Astrocyte (in vitro differentiated cells and primary cell): ENCODE measurements around the gene INCENP. TPM values are rescaled to one million over a fixed set of nuclear protein-coding genes. Genes with fewer than 3 reads are reported as not detected.

Source experiments
- DNase-seq: peaks from one replicate; pipeline ENCODE4 v3.0.0-alpha.2; 2010; ENCODE audit warnings: low read depth
- FAIRE-seq: peaks from 2 replicates; lab custom pipeline; 2011; peaks lifted over from hg19 to GRCh38; lab: Jason Lieb, UNC
- H2AFZ ChIP-seq: 2 replicates; pipeline ENCODE4 v1.6.0; 2012; ENCODE audit warnings: low read depth, low read length, inconsistent platforms
- H3K27ac ChIP-seq: 2 replicates; pipeline ENCODE4 v1.5.1; 2011; ENCODE audit warnings: low read depth, low read length, inconsistent platforms
- H3K27me3 ChIP-seq: 2 replicates; pipeline ENCODE4 v1.6.0; 2011; ENCODE audit warnings: low read length, inconsistent platforms; ENCODE audit not compliant: insufficient read depth
- H3K36me3 ChIP-seq: 2 replicates; pipeline ENCODE4 v1.5.1; 2011; ENCODE audit warnings: low read length, inconsistent platforms; ENCODE audit not compliant: insufficient read depth
- H3K4me1 ChIP-seq: 2 replicates; pipeline ENCODE4 v1.5.1; 2011; ENCODE audit warnings: low read length, inconsistent platforms; ENCODE audit not compliant: insufficient read depth
- H3K4me2 ChIP-seq: 2 replicates; pipeline ENCODE4 v1.6.0; 2012; ENCODE audit warnings: low read length, inconsistent platforms
- H3K4me3 ChIP-seq: 2 replicates; pipeline ENCODE4 v1.5.1; 2011; ENCODE audit warnings: low read depth, mild to moderate bottlenecking, low read length, inconsistent platforms; ENCODE audit not compliant: insufficient read depth
- H3K79me2 ChIP-seq: 2 replicates; pipeline ENCODE4 v1.6.0; 2012; ENCODE audit warnings: mild to moderate bottlenecking, low read length, inconsistent platforms; ENCODE audit not compliant: insufficient read depth
- H3K9ac ChIP-seq: 2 replicates; pipeline ENCODE4 v1.6.0; 2012; ENCODE audit warnings: mild to moderate bottlenecking, low read length, inconsistent platforms
- H3K9me3 ChIP-seq: 2 replicates; pipeline ENCODE4 v1.5.1; 2012; ENCODE audit warnings: low read depth, mild to moderate bottlenecking, low read length, inconsistent platforms; ENCODE audit not compliant: insufficient read depth
- H4K20me1 ChIP-seq: 2 replicates; pipeline ENCODE4 v1.6.0; 2012; ENCODE audit warnings: low read length, inconsistent platforms; ENCODE audit not compliant: insufficient read depth
- H3K27ac Mint-ChIP-seq: one replicate; pipeline ENCODE4 v1.8.0; 2021; ENCODE audit warnings: mild to moderate bottlenecking, mixed read lengths; ENCODE audit not compliant: unreplicated experiment
- H3K27me3 Mint-ChIP-seq: one replicate; pipeline ENCODE4 v1.8.0; 2021; ENCODE audit warnings: low read depth, mixed read lengths; ENCODE audit not compliant: unreplicated experiment
- H3K36me3 Mint-ChIP-seq: one replicate; pipeline ENCODE4 v1.8.0; 2021; ENCODE audit warnings: low read depth, mixed read lengths; ENCODE audit not compliant: unreplicated experiment
- H3K4me1 Mint-ChIP-seq: one replicate; pipeline ENCODE4 v1.8.0; 2021; ENCODE audit warnings: low read depth, mixed read lengths; ENCODE audit not compliant: unreplicated experiment
- H3K4me3 Mint-ChIP-seq: one replicate; pipeline ENCODE4 v1.8.0; 2021; ENCODE audit warnings: mild to moderate bottlenecking, moderate library complexity, mixed read lengths; ENCODE audit not compliant: unreplicated experiment
- H3K9me3 Mint-ChIP-seq: one replicate; pipeline ENCODE4 v1.8.0; 2021; ENCODE audit warnings: mild to moderate bottlenecking, mixed read lengths; ENCODE audit not compliant: unreplicated experiment
- CTCF ChIP-seq: IDR thresholded peaks from 2 replicates; pipeline ENCODE4 v1.5.1; 2011; ENCODE audit warnings: low read depth, mild to moderate bottlenecking, inconsistent platforms, low read length, moderate library complexity; ENCODE audit not compliant: insufficient read depth
- EZH2 ChIP-seq: IDR thresholded peaks from 2 replicates; pipeline ENCODE4 v1.6.1; 2012; ENCODE audit warnings: mild to moderate bottlenecking, low read length, inconsistent platforms; ENCODE audit not compliant: insufficient read depth
- total RNA-seq: library from RNA; stranded (reverse); gene quantifications from 2 replicates; pipeline ENCODE4 v1.2.1, GENCODE V29; 2021

Gene INCENP
- total RNA-seq, 1 donor from 2014 or later, result 17.7 TPM

DNA sequence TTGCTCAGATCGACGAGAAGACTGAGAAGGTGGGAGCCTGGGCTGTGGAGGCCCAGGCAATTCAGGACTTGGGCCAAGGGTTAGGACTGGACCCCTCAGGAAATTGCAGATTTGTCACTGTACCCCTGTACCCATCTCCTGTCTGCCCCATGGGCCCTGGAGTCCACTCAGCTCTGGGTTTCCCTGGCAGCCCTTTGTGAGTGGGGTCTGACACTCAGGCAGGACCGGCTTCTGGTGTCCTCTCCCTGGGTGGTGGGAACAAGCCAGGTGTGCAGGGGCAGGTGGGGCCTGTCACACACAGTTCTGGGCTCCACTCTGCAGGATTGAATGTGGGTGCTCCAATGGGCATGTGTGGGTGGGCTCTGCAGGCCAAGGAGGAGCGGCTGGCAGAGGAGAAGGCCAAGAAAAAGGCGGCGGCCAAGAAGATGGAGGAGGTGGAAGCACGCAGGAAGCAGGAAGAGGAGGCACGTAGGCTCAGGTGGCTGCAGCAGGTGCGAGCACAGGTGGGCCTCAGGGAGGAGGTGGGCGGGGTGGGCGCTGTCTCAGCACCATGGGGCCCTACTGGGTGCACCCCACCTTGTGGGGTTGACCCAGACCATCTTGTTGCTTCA lies 21.6 kb downstream of the INCENP start:
- no peaks in the 10 kb centered on the region for H3K4me1 Mint-ChIP-seq
- no peak overlapping the region for H3K4me3 Mint-ChIP-seq
- DNase-seq (no peak), FAIRE-seq (no peak)
- Histone ChIP-seq H3K79me2 (no peaks in the 10 kb centered on the region), H3K36me3 (peaks cover 26% of the 10 kb centered on the region), H3K27ac (no peak overlapping the region), H3K9ac (no peak overlapping the region), H3K27me3 (no peaks in the 10 kb centered on the region), H3K9me3 (no peaks in the 10 kb centered on the region), H3K4me1 (no peaks in the 10 kb centered on the region), H3K4me3 (no peak overlapping the region), H3K4me2 (no peak overlapping the region), H2AFZ (no peak overlapping the region), H4K20me1 (no peaks in the 10 kb centered on the region)
- H3K27me3 Mint-ChIP-seq, result no peaks in the 10 kb centered on the region
- no peaks in the 10 kb centered on the region for H3K9me3 Mint-ChIP-seq
- TF ChIP-seq CTCF (no peak), EZH2 (no peak)
- no peak overlapping the region for H3K27ac Mint-ChIP-seq
- H3K36me3 Mint-ChIP-seq, result peaks cover 14% of the 10 kb centered on the region

DNA sequence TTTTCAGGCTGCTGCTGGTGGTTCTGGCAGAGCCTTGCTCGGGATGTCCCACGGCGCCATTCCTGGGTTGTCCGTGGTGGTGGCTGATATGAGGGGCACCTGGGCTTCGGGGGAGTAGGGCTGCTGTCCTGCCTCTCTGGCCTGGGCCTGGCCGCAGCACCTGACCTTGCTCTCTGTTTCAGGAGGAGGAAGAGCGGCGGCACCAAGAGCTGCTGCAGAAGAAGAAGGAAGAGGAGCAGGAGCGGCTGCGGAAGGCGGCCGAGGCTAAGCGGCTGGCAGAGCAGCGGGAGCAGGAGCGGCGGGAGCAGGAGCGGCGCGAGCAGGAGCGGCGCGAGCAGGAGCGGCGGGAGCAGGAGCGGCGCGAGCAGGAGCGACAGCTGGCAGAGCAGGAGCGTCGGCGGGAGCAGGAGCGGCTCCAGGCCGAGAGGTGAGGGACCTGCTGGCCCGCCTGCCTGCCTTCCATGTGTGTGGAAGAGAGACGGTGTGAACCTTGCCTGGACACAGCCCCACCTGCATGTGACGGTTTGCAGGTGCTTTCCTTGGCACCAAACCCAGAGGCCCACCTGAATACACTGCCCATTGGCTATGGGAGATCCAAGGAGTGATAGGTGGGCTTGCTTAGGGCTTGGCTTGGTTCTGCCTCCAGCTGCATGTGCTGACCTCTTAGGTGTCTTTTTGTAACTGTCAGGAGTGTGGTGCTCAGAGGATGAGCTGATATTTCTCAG lies 22.8 kb downstream of the INCENP start:
- Mint-ChIP-seq H3K4me1 (no peaks in the 10 kb centered on the region), H3K4me3 (no peak overlapping the region), H3K9me3 (no peaks in the 10 kb centered on the region), H3K27ac (no peak overlapping the region), H3K36me3 (peaks cover 21% of the 10 kb centered on the region), H3K27me3 (no peaks in the 10 kb centered on the region)
- Histone ChIP-seq H3K4me3 (no peak overlapping the region), H2AFZ (no peak overlapping the region), H3K9me3 (no peaks in the 10 kb centered on the region), H3K4me1 (no peaks in the 10 kb centered on the region), H3K27me3 (no peaks in the 10 kb centered on the region), H3K79me2 (no peaks in the 10 kb centered on the region), H3K4me2 (no peak overlapping the region), H4K20me1 (no peaks in the 10 kb centered on the region), H3K27ac (no peak overlapping the region), H3K36me3 (peaks cover 31% of the 10 kb centered on the region), H3K9ac (no peak overlapping the region)
- TF ChIP-seq EZH2, result no peak
- TF ChIP-seq CTCF, result no peak
- FAIRE-seq (no peak), DNase-seq (no peak)

DNA sequence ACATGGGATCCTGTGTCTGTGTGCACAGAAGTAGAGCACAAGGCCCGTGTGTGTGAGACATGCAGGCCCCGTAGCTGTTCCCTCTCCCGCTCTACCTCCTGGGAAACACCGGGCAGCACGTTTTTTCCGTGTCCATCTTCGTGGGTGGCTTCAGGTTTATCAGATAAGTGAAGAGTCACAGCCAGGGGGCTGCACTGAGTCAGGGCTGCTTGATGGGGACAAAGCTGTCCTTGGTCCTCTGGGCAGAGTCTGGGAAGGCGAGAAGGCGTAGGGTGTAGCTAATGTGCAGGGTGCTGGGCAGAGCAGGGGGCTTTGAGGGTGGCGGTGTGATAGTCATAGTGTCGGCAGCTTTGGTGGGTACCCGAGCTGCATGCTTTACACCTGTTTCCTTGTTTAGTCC lies 23.7 kb downstream of the INCENP start:
- H3K9ac ChIP-seq, result no peak overlapping the region
- no peaks in the 10 kb centered on the region for H3K27me3 Mint-ChIP-seq
- no peak overlapping the region for H2AFZ ChIP-seq
- no peaks in the 10 kb centered on the region for H3K79me2 ChIP-seq
- H3K36me3 Mint-ChIP-seq, result peaks cover 22% of the 10 kb centered on the region
- no peak for FAIRE-seq
- H4K20me1 ChIP-seq, result no peaks in the 10 kb centered on the region
- no peak for DNase-seq
- H3K27me3 ChIP-seq, result no peaks in the 10 kb centered on the region
- no peaks in the 10 kb centered on the region for H3K4me1 ChIP-seq
- no peak overlapping the region for H3K4me2 ChIP-seq
- no peak overlapping the region for H3K4me3 Mint-ChIP-seq
- no peaks in the 10 kb centered on the region for H3K4me1 Mint-ChIP-seq
- H3K9me3 ChIP-seq, result no peaks in the 10 kb centered on the region
- H3K9me3 Mint-ChIP-seq, result no peaks in the 10 kb centered on the region
- peaks cover 31% of the 10 kb centered on the region for H3K36me3 ChIP-seq
- H3K27ac ChIP-seq, result no peak overlapping the region
- H3K4me3 ChIP-seq, result no peak overlapping the region
- no peak overlapping the region for H3K27ac Mint-ChIP-seq
- TF ChIP-seq CTCF, result no peak
- TF ChIP-seq EZH2, result no peak
